ENCODE results near the gene SDK2. TPM values are rescaled to one million over a fixed set of nuclear protein-coding genes. Genes with fewer than 3 reads are reported as not detected.

Gene SDK2
- polyA plus RNA-seq, 3 donors, result 0.01 TPM; not detected in 2

DNA sequence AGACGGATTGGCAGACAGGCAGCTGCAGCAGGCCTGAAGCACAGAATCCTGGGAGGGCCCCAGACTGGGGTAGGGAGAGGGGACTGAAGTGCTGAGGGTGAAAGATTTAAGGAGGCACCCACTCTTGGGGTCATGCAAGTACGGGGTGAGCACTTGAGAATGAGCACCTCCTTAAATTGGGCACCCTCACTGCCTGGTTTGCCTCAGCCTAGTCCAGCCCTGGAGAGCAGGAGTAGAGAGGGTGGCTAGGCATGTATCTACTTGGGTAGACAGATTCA lies 178.4 kb downstream of the SDK2 start:
- Histone ChIP-seq H3K4me1 (ENCODE audit: control insufficient read depth in 1 of 2, insufficient read depth in 2 of 2, low read length in 2 of 2) (no peaks in the 10 kb centered on the region), H3K4me2 (replicated peaks; ENCODE audit: extremely low read depth, low read length, poor library complexity, severe bottlenecking) (no peak overlapping the region), H3K4me3 (replicated peaks in 1 of 3; ENCODE audit: low read depth in 2 of 3, low read length in 3 of 3) (no peak overlapping the region), H3K9ac (ENCODE audit: insufficient read depth, low read length, poor library complexity, severe bottlenecking) (no peak overlapping the region), H3K36me3 (replicated peaks in 1 of 2; ENCODE audit: control insufficient read depth in 1 of 2, insufficient read depth in 2 of 2, low read length in 2 of 2) (no peaks in the 10 kb centered on the region), H3K27me3 (ENCODE audit: control insufficient read depth in 2 of 2, insufficient read depth in 2 of 2, low read length in 2 of 2) (no peaks in the 10 kb centered on the region), H4K20me1 (ENCODE audit: insufficient read depth, low read length) (no peaks in the 10 kb centered on the region), H2AFZ (ENCODE audit: insufficient read depth, low read depth, low read length, poor library complexity, severe bottlenecking) (no peak overlapping the region), H3K9me3 (replicated peaks in 1 of 2; ENCODE audit: control insufficient read depth in 1 of 2, insufficient read depth in 1 of 2, low read length in 2 of 2) (peaks cover 0 to 4% of the 10 kb centered on the region in 2 donors), H3K27ac (ENCODE audit: low read depth in 1 of 2, low read length in 2 of 2) (no peak overlapping the region), H3K79me2 (ENCODE audit: insufficient read depth, low read length) (no peaks in the 10 kb centered on the region)
- WGBS (ENCODE audit: insufficient coverage), result 67% methylated on average over 2 of the region's 2 CpGs
- no peak overlapping the region for H3K4me3 Mint-ChIP-seq
- intact Hi-C loops (cut with micrococcal nuclease), result no loop called here
- H3K27me3 Mint-ChIP-seq (ENCODE audit: low read depth in 3 of 3), result peaks cover 0 to 1% (median 0%) of the 10 kb centered on the region in 3 donors
- no peaks in the 10 kb centered on the region for H3K36me3 Mint-ChIP-seq
- TF ChIP-seq, protein P1, sequence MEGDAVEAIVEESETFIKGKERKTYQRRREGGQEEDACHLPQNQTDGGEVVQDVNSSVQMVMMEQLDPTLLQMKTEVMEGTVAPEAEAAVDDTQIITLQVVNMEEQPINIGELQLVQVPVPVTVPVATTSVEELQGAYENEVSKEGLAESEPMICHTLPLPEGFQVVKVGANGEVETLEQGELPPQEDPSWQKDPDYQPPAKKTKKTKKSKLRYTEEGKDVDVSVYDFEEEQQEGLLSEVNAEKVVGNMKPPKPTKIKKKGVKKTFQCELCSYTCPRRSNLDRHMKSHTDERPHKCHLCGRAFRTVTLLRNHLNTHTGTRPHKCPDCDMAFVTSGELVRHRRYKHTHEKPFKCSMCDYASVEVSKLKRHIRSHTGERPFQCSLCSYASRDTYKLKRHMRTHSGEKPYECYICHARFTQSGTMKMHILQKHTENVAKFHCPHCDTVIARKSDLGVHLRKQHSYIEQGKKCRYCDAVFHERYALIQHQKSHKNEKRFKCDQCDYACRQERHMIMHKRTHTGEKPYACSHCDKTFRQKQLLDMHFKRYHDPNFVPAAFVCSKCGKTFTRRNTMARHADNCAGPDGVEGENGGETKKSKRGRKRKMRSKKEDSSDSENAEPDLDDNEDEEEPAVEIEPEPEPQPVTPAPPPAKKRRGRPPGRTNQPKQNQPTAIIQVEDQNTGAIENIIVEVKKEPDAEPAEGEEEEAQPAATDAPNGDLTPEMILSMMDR (IDR thresholded peaks at IDR 0.05), result no peak
- DNase-seq, result no peak
- H3K4me1 Mint-ChIP-seq, result no peaks in the 10 kb centered on the region
- H3K9me3 Mint-ChIP-seq, result peaks cover 0 to 2% (median 0%) of the 10 kb centered on the region in 7 donors
- no peak overlapping the region for H3K27ac Mint-ChIP-seq

DNA sequence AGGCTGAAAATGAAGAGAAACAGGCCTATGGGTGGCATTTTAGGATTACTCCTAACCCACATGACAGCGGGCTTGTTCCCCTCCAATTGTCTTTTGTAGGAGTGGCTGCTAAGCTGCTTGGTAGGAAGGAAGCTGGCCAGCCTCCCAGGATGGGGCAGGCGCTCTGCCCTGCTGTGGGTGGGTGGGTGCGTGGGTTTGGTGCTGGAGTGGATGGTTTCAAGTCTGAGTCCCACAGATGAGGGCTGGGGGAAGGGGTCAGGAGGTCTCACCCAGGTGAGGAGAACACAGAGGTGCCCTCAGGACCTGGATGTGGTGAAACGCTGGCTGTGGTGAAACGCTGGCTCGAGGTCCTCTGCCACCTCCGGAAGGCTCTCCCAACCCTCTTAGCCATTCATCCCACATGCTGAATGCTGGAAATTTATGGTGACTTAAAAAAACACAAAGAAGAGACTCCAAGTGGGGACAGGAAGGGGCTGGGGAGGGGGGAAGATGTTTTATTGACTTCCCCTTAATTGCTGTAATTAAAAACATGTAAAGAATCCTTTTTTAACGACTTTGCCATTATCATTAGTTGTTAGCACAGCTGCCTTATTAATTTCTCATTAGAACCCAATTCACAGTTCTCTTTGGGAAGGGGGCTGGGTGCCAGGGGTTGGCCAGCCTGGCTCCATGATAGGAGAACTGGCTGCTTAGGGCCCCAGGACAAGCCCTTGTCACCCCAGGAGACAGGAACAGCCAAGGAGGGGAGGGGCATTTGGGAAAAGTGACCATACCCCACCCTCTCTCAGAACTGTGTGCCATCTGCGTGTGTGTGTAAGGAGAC lies 178.9 kb downstream of the SDK2 start:
- no peaks in the 10 kb centered on the region for H3K36me3 Mint-ChIP-seq
- no peak overlapping the region for H3K4me3 Mint-ChIP-seq
- H3K9me3 ChIP-seq (replicated peaks in 1 of 2; ENCODE audit: control insufficient read depth in 1 of 2, insufficient read depth in 1 of 2, low read length in 2 of 2), result peaks cover 0 to 4% of the 10 kb centered on the region in 2 donors
- no peak overlapping the region for H3K4me2 ChIP-seq (replicated peaks; ENCODE audit: extremely low read depth, low read length, poor library complexity, severe bottlenecking)
- no peaks in the 10 kb centered on the region for H3K4me1 ChIP-seq (ENCODE audit: control insufficient read depth in 1 of 2, insufficient read depth in 2 of 2, low read length in 2 of 2)
- H3K9ac ChIP-seq (ENCODE audit: insufficient read depth, low read length, poor library complexity, severe bottlenecking), result no peak overlapping the region
- no peaks in the 10 kb centered on the region for H4K20me1 ChIP-seq (ENCODE audit: insufficient read depth, low read length)
- no peak overlapping the region for H3K4me3 ChIP-seq (replicated peaks in 1 of 3; ENCODE audit: low read depth in 2 of 3, low read length in 3 of 3)
- H3K27me3 Mint-ChIP-seq (ENCODE audit: low read depth in 3 of 3), result peaks cover 0 to 1% (median 0%) of the 10 kb centered on the region in 3 donors
- no peaks in the 10 kb centered on the region for H3K4me1 Mint-ChIP-seq
- H3K27ac Mint-ChIP-seq, result no peak overlapping the region
- intact Hi-C loops (cut with micrococcal nuclease), result no loop called here
- no peak overlapping the region for H3K27ac ChIP-seq (ENCODE audit: low read depth in 1 of 2, low read length in 2 of 2)
- TF ChIP-seq, protein P1 (IDR thresholded peaks at IDR 0.05), result no peak
- H3K9me3 Mint-ChIP-seq, result peaks cover 0 to 2% (median 0%) of the 10 kb centered on the region in 7 donors
- DNase-seq, result no peak
- WGBS (ENCODE audit: insufficient coverage), result 80% methylated on average over 1 of the region's 9 CpGs
- H2AFZ ChIP-seq (ENCODE audit: insufficient read depth, low read depth, low read length, poor library complexity, severe bottlenecking), result no peak overlapping the region
- no peaks in the 10 kb centered on the region for H3K36me3 ChIP-seq (replicated peaks in 1 of 2; ENCODE audit: control insufficient read depth in 1 of 2, insufficient read depth in 2 of 2, low read length in 2 of 2)
- no peaks in the 10 kb centered on the region for H3K79me2 ChIP-seq (ENCODE audit: insufficient read depth, low read length)
- no peaks in the 10 kb centered on the region for H3K27me3 ChIP-seq (ENCODE audit: control insufficient read depth in 2 of 2, insufficient read depth in 2 of 2, low read length in 2 of 2)
